HepG2 (cell line): ENCODE results near the gene TNFRSF18. TPM values are rescaled to one million over a fixed set of nuclear protein-coding genes. Genes with fewer than 3 reads are reported as not detected.
A peak's percentile ranks its signal among the peaks of the same experiment; 100 is the strongest.

Source experiments
- KAT2B ChIP-seq: fragments of 150-350 bp; IDR thresholded peaks from 2 replicates; pipeline ENCODE4 v1.6.1; 2014; ENCODE audit warnings: low read depth, low read length, borderline replicate concordance
- MLX ChIP-seq: IDR thresholded peaks from 2 replicates; pipeline ENCODE4 v1.6.1; 2016
- MYC ChIP-seq: sonication (generic); formaldehyde crosslinking; IDR thresholded peaks from 2 replicates; pipeline ENCODE4 v1.9.0; 2021; ENCODE audit warnings: missing genetic modification reagents, borderline replicate concordance
- NONO ChIP-seq, 2 experiments: fragments of 450-650 bp in 1 of 2; sonication (generic) in 1 of 2; formaldehyde crosslinking in 1 of 2; IDR thresholded peaks in 1 of 2; conservative IDR thresholded peaks in 1 of 2; 2 replicates each; pipeline versions ENCODE4 v1.6.1 to v1.8.0; 2017 to 2022; ENCODE audit warnings: mild to moderate bottlenecking in 1 of 2, missing genetic modification reagents in 1 of 2, moderate library complexity in 1 of 2
- RORA ChIP-seq: sonication (generic); formaldehyde crosslinking; IDR thresholded peaks from 2 replicates; pipeline ENCODE4 v1.5.0; 2020; ENCODE audit warnings: mild to moderate bottlenecking, missing genetic modification reagents, moderate library complexity
- TERF1 ChIP-seq: sonication (generic); formaldehyde crosslinking; IDR thresholded peaks from 2 replicates; pipeline ENCODE4 v1.8.0; 2022; ENCODE audit warnings: mild to moderate bottlenecking, missing genetic modification reagents, moderate library complexity
- ZBTB26 ChIP-seq: IDR thresholded peaks from 2 replicates; pipeline ENCODE4 v1.6.1; 2016; ENCODE audit warnings: missing compliant biosample characterization, missing genetic modification reagents, borderline replicate concordance
- ZNF496 ChIP-seq: sonication (generic); formaldehyde crosslinking; IDR thresholded peaks from 2 replicates; pipeline ENCODE4 v1.8.1; 2023; ENCODE audit warnings: mild to moderate bottlenecking, moderate library complexity, missing genetic modification reagents; ENCODE audit not compliant: insufficient replicate concordance
- ZNF710 ChIP-seq: sonication (generic); formaldehyde crosslinking; IDR thresholded peaks from 2 replicates; pipeline ENCODE4 v1.5.0; 2020; ENCODE audit warnings: mild to moderate bottlenecking, missing genetic modification reagents, borderline replicate concordance
- ZNF788 ChIP-seq: sonication (generic); formaldehyde crosslinking; IDR thresholded peaks from 2 replicates; pipeline ENCODE4 v1.5.0; 2020; ENCODE audit warnings: mild to moderate bottlenecking, missing genetic modification reagents, borderline replicate concordance
- ZNF792 ChIP-seq: IDR thresholded peaks from 2 replicates; pipeline ENCODE4 v1.6.1; 2016
- polyA plus RNA-seq, 8 experiments: library from polyadenylated mRNA; depleted of rRNA in 3 of 8; stranded (reverse) in 7 of 8; unstranded in 1 of 8; fragments of >200 nt; fragmentation: Illumina TruSeq in 4 of 8; extraction: Trizol in 4 of 8; gene quantifications; 2 replicates each; pipeline versions ENCODE4 v1.2.1 to v1.2.3, GENCODE V29; 2011 to 2016; ENCODE audit warnings: low read depth in 4 of 8, missing spikeins in 1 of 8, mixed read lengths in 1 of 8; ENCODE audit not compliant: insufficient read depth in 1 of 8
- total RNA-seq, 5 experiments: library from RNA; depleted of rRNA; stranded (reverse); fragments of >200 nt; fragmentation: Illumina TruSeq; extraction: Trizol; gene quantifications; 2 replicates each; pipeline ENCODE4 v1.2.3, GENCODE V29; 2016; ENCODE audit warnings: low read depth in 1 of 5

TNFRSF18 gene
- total and polyA plus RNA-seq, 2 of the 13 experiments (the other 11 are each of a cell fraction or from before 2014, with no cell fraction given), result not detected

GRCh38 chr1:1205769-1206375, 520 bp downstream of the TNFRSF18 start (continued):
- TF ChIP-seq MLX, result no peak
- no peak for TF ChIP-seq MYC
- TF ChIP-seq TERF1 (CRISPR knock-in tag), result no peak
- TF ChIP-seq RORA (CRISPR knock-in tag), result no peak
- no peak for TF ChIP-seq NONO (IDR thresholded peaks at IDR 0.05)
- TF ChIP-seq NONO (CRISPR knock-in tag; conservative IDR thresholded peaks at IDR 0.05), result 0 out of 2 replicates have a peak, but pooled peaks have one; percentile 40
- no peak for TF ChIP-seq ZNF496 (CRISPR knock-in tag)
- no peak for TF ChIP-seq ZNF710
- no peak for TF ChIP-seq ZNF792 (CRISPR knock-in tag)
- TF ChIP-seq ZBTB26, result no peak
- TF ChIP-seq KAT2B, result no peak
- no peak for TF ChIP-seq ZNF788 (CRISPR knock-in tag)
- TF ChIP-seq, all 625 proteins: peak for 6
